ENCODE data around the gene DIAPH2. TPM values are rescaled to one million over a fixed set of nuclear protein-coding genes. Genes with fewer than 3 reads are reported as not detected.
"Not testable (repeated sequence)": the region's sequence is repeated elsewhere in the genome, so short reads cannot be mapped to it uniquely, and the experiment has no call there.

DIAPH2 gene
- polyA plus RNA-seq, 1 experiment: 10.6 TPM

GRCh38 chrX:96713303-96713702, 28.7 kb downstream of the DIAPH2 start:
- Histone ChIP-seq H3K9me3 (ENCODE audit: control insufficient read depth, insufficient read depth, low read length) (no peaks in the 10 kb centered on the region), H3K4me3 (ENCODE audit: low read depth, low read length) (no peak overlapping the region), H3K27me3 (ENCODE audit: control insufficient read depth, insufficient read depth, low read length) (no peaks in the 10 kb centered on the region), H3K27ac (ENCODE audit: low read depth, low read length) (no peak overlapping the region)
- no peak for DNase-seq (ENCODE audit: low read depth, low spot score)
- ChIA-PET POLR2A (no interaction called here), CTCF (no interaction called here)
- no peak for TF ChIP-seq CTCF (IDR thresholded peaks at IDR 0.05; ENCODE audit: low read depth, low read length)

GRCh38 chrX:96714393-96714792, 29.8 kb downstream of the DIAPH2 start:
- H3K27me3 ChIP-seq (ENCODE audit: control insufficient read depth, insufficient read depth, low read length); H3K9me3 ChIP-seq (ENCODE audit: control insufficient read depth, insufficient read depth, low read length); DNase-seq (ENCODE audit: low read depth, low spot score); H3K4me3 ChIP-seq (ENCODE audit: low read depth, low read length); H3K27ac ChIP-seq (ENCODE audit: low read depth, low read length); POLR2A ChIA-PET: not testable (repeated sequence)
- CTCF ChIA-PET: interaction anchor here (0.6 to 0.9 kb wide), 2 partner anchors 17 to 317 kb away, joined by 3 to 6 read pairs; no protein-coding TSS in a partner anchor

GRCh38 chrX:96715481-96715880, 30.8 kb downstream of the DIAPH2 start:
- H3K9me3 ChIP-seq (ENCODE audit: control insufficient read depth, insufficient read depth, low read length): no peaks in the 10 kb centered on the region
- DNase-seq (ENCODE audit: low read depth, low spot score): peak; percentile 4
- TF ChIP-seq CTCF (IDR thresholded peaks at IDR 0.05; ENCODE audit: low read depth, low read length): no peak
- H3K27ac ChIP-seq (ENCODE audit: low read depth, low read length): no peak overlapping the region
- CTCF ChIA-PET: no interaction called here
- POLR2A ChIA-PET: interaction anchor here (0.7 kb wide), 1 partner anchor 11 kb away, joined by 4 read pairs; no protein-coding TSS in a partner anchor
- no peaks in the 10 kb centered on the region for H3K27me3 ChIP-seq (ENCODE audit: control insufficient read depth, insufficient read depth, low read length)
- no peak overlapping the region for H3K4me3 ChIP-seq (ENCODE audit: low read depth, low read length)

GRCh38 chrX:96719161-96719875, 34.7 kb downstream of the DIAPH2 start:
- no peak overlapping the region for H3K27ac ChIP-seq (ENCODE audit: low read depth, low read length)
- no peak for TF ChIP-seq CTCF (IDR thresholded peaks at IDR 0.05; ENCODE audit: low read depth, low read length)
- no peak overlapping the region for H3K4me3 ChIP-seq (ENCODE audit: low read depth, low read length)
- ChIA-PET POLR2A (no interaction called here), CTCF (no interaction called here)
- no peak for DNase-seq (ENCODE audit: low read depth, low spot score)
- H3K9me3 ChIP-seq (ENCODE audit: control insufficient read depth, insufficient read depth, low read length): no peaks in the 10 kb centered on the region
- H3K27me3 ChIP-seq (ENCODE audit: control insufficient read depth, insufficient read depth, low read length): no peaks in the 10 kb centered on the region

- Histone ChIP-seq H3K4me3 (ENCODE audit: low read depth, low read length) (no peak overlapping the region), H3K27ac (ENCODE audit: low read depth, low read length) (no peak overlapping the region), H3K27me3 (ENCODE audit: control insufficient read depth, insufficient read depth, low read length) (no peaks in the 10 kb centered on the region), H3K9me3 (ENCODE audit: control insufficient read depth, insufficient read depth, low read length) (no peaks in the 10 kb centered on the region)
- ChIA-PET CTCF (interaction anchor here (1.1 kb wide), 1 partner anchor 349 kb away, joined by 3 read pairs; no protein-coding TSS in a partner anchor), POLR2A (no interaction called here)
- peak; percentile 1 for DNase-seq (ENCODE audit: low read depth, low spot score)
- TF ChIP-seq CTCF (IDR thresholded peaks at IDR 0.05; ENCODE audit: low read depth, low read length): no peak
Observed at GRCh38 chrX:96721354-96721753, 36.7 kb downstream of the DIAPH2 start.
